ENCODE data around the gene DIPK1C.

GRCh38 chr18:74420926-74421325 is 36.2 kb downstream of the DIPK1C start:
- TF ChIP-seq CTCF (IDR thresholded peaks at IDR 0.05) (no peak), SMAD3 (CRISPR knock-in tag; IDR thresholded peaks at IDR 0.05; ENCODE audit: borderline replicate concordance) (no peak), NR3C1 (CRISPR knock-in tag; conservative IDR thresholded peaks at IDR 0.05; ENCODE audit: low read depth) (no peak), E2F1 (CRISPR knock-in tag; IDR thresholded peaks at IDR 0.05) (no peak), ZNF281 (CRISPR knock-in tag; IDR thresholded peaks at IDR 0.05) (no peak), AFF4 (CRISPR knock-in tag; IDR thresholded peaks at IDR 0.05; ENCODE audit: borderline replicate concordance) (no peak), ETV6 (CRISPR knock-in tag; IDR thresholded peaks at IDR 0.05) (no peak)
